GM19438 (cell line): ENCODE data around the gene UPP1.

Experiments used
- ATAC-seq: cut with Tn5 transposase; IDR thresholded peaks from one replicate; pipeline ENCODE4 v1.9.1; 2021; ENCODE audit warnings: low read depth; ENCODE audit not compliant: unreplicated experiment

The UPP1 gene

GRCh38 chr7:48150086-48150485 is 61.0 kb downstream of the UPP1 start:
- ATAC-seq: no peak

DNA sequence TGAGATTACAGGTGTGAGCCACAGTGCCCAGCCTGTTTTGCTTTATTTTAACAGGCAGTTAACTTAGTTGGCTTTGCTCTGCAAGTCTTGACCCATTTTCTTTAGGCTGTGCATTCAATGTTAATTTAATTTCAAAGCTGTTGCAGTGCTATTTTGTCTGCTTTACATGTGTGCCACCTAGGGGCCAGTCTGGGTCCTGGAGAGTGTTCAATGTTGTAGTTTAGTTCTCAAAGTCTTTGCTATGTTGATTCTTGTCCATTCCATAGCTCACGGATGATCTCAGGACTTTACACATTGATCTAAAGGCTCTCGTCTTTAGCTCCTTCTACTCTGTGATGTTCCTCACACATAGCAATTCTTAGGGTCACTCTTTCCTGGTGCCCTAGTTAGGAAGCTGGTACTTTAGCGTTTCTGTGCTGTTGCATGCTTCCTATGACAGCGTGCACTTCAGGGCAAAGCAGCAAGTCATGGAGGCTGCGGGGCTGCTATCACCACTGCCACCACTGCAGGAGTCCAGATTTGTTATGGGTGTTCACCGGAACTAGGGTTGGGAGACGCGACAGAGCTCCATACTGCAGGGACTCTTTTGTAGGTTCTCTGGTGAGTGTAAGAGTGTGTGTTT is 65.8 kb downstream of the UPP1 start:
- ATAC-seq: no peak
